Measurements from ENCODE around the gene CCNJ. TPM values are rescaled to one million over a fixed set of nuclear protein-coding genes. Genes with fewer than 3 reads are reported as not detected.
A peak's percentile ranks its signal among the peaks of the same experiment; 100 is the strongest.

The CCNJ gene
- total RNA-seq, 4 donors from 2014 or later, result 2.4 to 5.1 (median 4.7) TPM

DNA sequence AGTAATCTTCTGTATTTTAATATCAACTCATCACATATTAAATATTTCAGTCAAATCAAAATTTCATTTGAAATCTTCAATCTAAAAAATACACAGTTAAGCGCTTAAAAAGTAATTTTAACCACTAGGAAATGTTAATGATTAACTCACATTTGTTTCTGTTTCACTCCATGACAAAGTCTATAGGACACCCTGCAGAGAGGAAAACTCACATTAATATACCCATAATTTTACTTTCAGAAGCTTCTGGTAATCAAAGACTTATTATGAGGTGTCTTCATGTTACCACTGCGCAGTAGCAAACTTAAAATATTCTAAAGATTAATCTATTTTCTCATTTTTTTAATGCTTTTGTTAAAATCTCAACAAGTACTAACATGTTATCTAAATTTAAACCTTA, 45.7 kb downstream of the CCNJ start:
- peaks cover 0 to 10% (median 0%) of the 10 kb centered on the region in 4 donors for H3K4me1 ChIP-seq
- H3K27me3 ChIP-seq, result peaks cover 0 to 29% of the 10 kb centered on the region in 2 donors
- H3K4me3 ChIP-seq, result peak overlapping the region in 3 of 4 donors; percentile 54 to 74 (median 69)
- no peak for DNase-seq (ENCODE audit: low spot score in 2 of 2)
- peaks cover 0 to 4% (median 0%) of the 10 kb centered on the region in 3 donors for H3K36me3 ChIP-seq
- H3K27ac ChIP-seq, result peak overlapping the region in 1 of 4 donors; percentile 83
- 82 to 89% methylated on average over 2 of the region's 2 CpGs for WGBS, 2 donors
- no peak for TF ChIP-seq POLR2A (IDR thresholded peaks at IDR 0.05)
- H3K9me3 ChIP-seq, result no peaks in the 10 kb centered on the region

- Histone ChIP-seq H3K4me1 (peaks cover 0 to 10% (median 0%) of the 10 kb centered on the region in 4 donors), H3K27me3 (peaks cover 0 to 36% of the 10 kb centered on the region in 2 donors), H3K4me3 (peak overlapping the region; percentile 45 to 74 (median 62)), H3K9me3 (no peaks in the 10 kb centered on the region), H3K27ac (peak overlapping the region; percentile 38 to 93 (median 86)), H3K36me3 (no peaks in the 10 kb centered on the region)
- peak; percentile 85 to 91 for DNase-seq (ENCODE audit: low spot score in 2 of 2)
- WGBS, 2 donors, result 4 to 11% methylated on average over 35 to 45 of the region's 47 CpGs
- no peak for TF ChIP-seq CTCF (IDR thresholded peaks at IDR 0.05)
- TF ChIP-seq POLR2A (IDR thresholded peaks at IDR 0.05), result peak in 1 of 2 donors; percentile 40
- peak in 1 of 2 donors; percentile 90 for TF ChIP-seq EP300 (IDR thresholded peaks at IDR 0.05)
Measured at GRCh38 chr10:96089670-96090462, 46.5 kb downstream of the CCNJ start.

DNA sequence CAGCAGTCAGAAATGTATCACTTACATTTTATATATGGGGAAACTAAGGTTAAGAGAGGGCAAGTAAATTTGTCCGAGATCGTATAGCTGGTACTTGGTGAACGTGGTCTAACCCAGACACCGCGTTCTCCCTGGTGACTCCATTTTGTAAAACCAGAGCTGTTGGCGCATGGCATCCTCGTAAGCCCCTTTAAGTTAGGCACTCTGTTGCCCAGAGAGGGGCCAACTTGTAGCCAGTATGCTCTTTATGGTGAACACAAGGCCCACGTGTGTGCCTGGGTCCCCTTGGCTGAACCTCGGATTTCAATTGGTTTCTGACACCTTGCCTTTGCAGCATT, 47.0 kb downstream of the CCNJ start:
- DNase-seq (ENCODE audit: low spot score in 2 of 2), result no peak
- H3K36me3 ChIP-seq, result no peaks in the 10 kb centered on the region
- no peaks in the 10 kb centered on the region for H3K9me3 ChIP-seq
- peak overlapping the region; percentile 38 to 93 (median 86) for H3K27ac ChIP-seq
- 78% methylated on average over 9 of the region's 9 CpGs for WGBS, 2 donors
- TF ChIP-seq POLR2A (IDR thresholded peaks at IDR 0.05), result no peak
- TF ChIP-seq EP300 (IDR thresholded peaks at IDR 0.05), result no peak
- TF ChIP-seq CTCF (IDR thresholded peaks at IDR 0.05), result no peak
- H3K4me3 ChIP-seq, result peak overlapping the region; percentile 45 to 74 (median 62)
- peaks cover 0 to 42% of the 10 kb centered on the region in 2 donors for H3K27me3 ChIP-seq
- H3K4me1 ChIP-seq, result peaks cover 0 to 10% (median 0%) of the 10 kb centered on the region in 4 donors

- no peak for DNase-seq (ENCODE audit: low spot score in 2 of 2)
- no peak overlapping the region for H3K27ac ChIP-seq
- no peak overlapping the region for H3K4me3 ChIP-seq
- WGBS, 2 donors, result 81 to 90% methylated on average over 8 of the region's 8 CpGs
- peaks cover 0 to 68% of the 10 kb centered on the region in 2 donors for H3K27me3 ChIP-seq
- TF ChIP-seq EP300 (IDR thresholded peaks at IDR 0.05) (no peak), POLR2A (IDR thresholded peaks at IDR 0.05) (no peak), CTCF (IDR thresholded peaks at IDR 0.05) (no peak)
- peaks cover 0 to 10% (median 0%) of the 10 kb centered on the region in 4 donors for H3K4me1 ChIP-seq
- H3K9me3 ChIP-seq, result no peaks in the 10 kb centered on the region
- no peaks in the 10 kb centered on the region for H3K36me3 ChIP-seq
Measured at GRCh38 chr10:96092999-96093767, 49.8 kb downstream of the CCNJ start.

DNA sequence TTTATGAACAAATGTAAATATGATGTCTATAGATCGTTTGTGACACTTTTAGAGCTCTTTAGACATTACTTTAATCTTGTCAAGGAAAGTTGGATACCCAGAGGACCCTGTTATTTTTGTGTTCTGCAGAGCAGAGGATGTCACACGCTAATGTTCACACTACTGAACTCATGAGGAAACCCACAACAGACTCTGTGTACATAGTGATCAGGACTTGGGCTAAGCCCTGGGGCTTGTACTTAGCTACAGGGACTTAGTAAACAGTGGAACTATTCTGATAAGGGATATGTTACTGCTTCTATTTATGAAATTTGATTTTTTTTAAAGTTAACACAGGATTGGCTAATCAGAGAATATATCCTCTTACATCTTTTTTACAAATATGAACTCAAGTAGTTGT, 50.6 kb downstream of the CCNJ start:
- no peak for TF ChIP-seq EP300 (IDR thresholded peaks at IDR 0.05)
- TF ChIP-seq CTCF (IDR thresholded peaks at IDR 0.05), result no peak
- no peak for TF ChIP-seq POLR2A (IDR thresholded peaks at IDR 0.05)
- Histone ChIP-seq H3K27me3 (peaks cover 0 to 75% of the 10 kb centered on the region in 2 donors), H3K27ac (no peak overlapping the region), H3K36me3 (no peaks in the 10 kb centered on the region), H3K9me3 (no peaks in the 10 kb centered on the region), H3K4me1 (peaks cover 0 to 10% (median 0%) of the 10 kb centered on the region in 4 donors), H3K4me3 (no peak overlapping the region)
- 53 to 57% methylated on average over 2 of the region's 2 CpGs for WGBS, 2 donors
- DNase-seq (ENCODE audit: low spot score in 2 of 2), result no peak
